Activated CD8-positive, alpha-beta memory T cell treated with anti-CD3 and anti-CD28 coated beads for 4 hours (primary cell): ENCODE results near the gene CNR2.
A peak's percentile ranks its signal among the peaks of the same experiment; 100 is the strongest.
"Not testable (repeated sequence)": the region's sequence is repeated elsewhere in the genome, so short reads cannot be mapped to it uniquely, and the experiment has no call there.

Source experiments
- DNase-seq, 2 donors: peaks; one replicate each; pipeline ENCODE4 v3.0.0-alpha.2; 2020; ENCODE audit warnings: low read depth in 2 of 2

CNR2 gene

GRCh38 chr1:23836037-23836436, 77.1 kb downstream of the CNR2 start:
- DNase-seq = no peak

- DNase-seq = not testable (repeated sequence)
Measured at GRCh38 chr1:23834156-23834555, 79.0 kb downstream of the CNR2 start.

GRCh38 chr1:23827717-23828116, 85.4 kb downstream of the CNR2 start:
- DNase-seq = no peak

GRCh38 chr1:23826590-23826989, 86.6 kb downstream of the CNR2 start:
- not testable (repeated sequence) for DNase-seq

GRCh38 chr1:23825762-23826522, 87.2 kb downstream of the CNR2 start:
- no peak for DNase-seq

- peak; percentile 72 to 76 for DNase-seq
Measured at GRCh38 chr1:23825076-23825761, 87.9 kb downstream of the CNR2 start, which contains the start of gene HMGCL. Gene HMGCL, minus strand, starts transcription at chr1:23825429. Its CDS starts 14 bp downstream, at chr1:23825415.

- DNase-seq = no peak
Measured at GRCh38 chr1:23824711-23825075, 88.5 kb downstream of the CNR2 start.

- no peak for DNase-seq
Measured at GRCh38 chr1:23823767-23824166, 89.4 kb downstream of the CNR2 start.
